Keratinocyte (primary cell): ENCODE measurements around the gene FLNB. TPM values are rescaled to one million over a fixed set of nuclear protein-coding genes. Genes with fewer than 3 reads are reported as not detected.

Experiments used
- DNase-seq: peaks from one replicate; pipeline ENCODE4 v3.0.0-alpha.2; 2011; ENCODE audit warnings: low read depth, missing footprints, low spot score
- FAIRE-seq: peaks from 2 replicates; lab custom pipeline; 2011; peaks lifted over from hg19 to GRCh38; lab: Jason Lieb, UNC
- H2AFZ ChIP-seq: 2 replicates; pipeline ENCODE4 v1.6.0; 2012; ENCODE audit warnings: low read length, control low read depth, inconsistent platforms; ENCODE audit not compliant: control insufficient read depth
- H3K27ac ChIP-seq: 2 replicates; pipeline ENCODE4 v1.5.1; 2011; ENCODE audit warnings: low read length; ENCODE audit not compliant: control insufficient read depth, insufficient read depth
- H3K27me3 ChIP-seq: 3 replicates; pipeline ENCODE4 v1.6.0; 2011; ENCODE audit warnings: low read length; ENCODE audit not compliant: control insufficient read depth, insufficient read depth; ENCODE audit errors: extremely low read depth
- H3K36me3 ChIP-seq, 2 experiments: 2 replicates in 1 of 2; 3 replicates in 1 of 2; pipeline ENCODE4 v1.5.1; 2011; ENCODE audit warnings: low read length in 2 of 2, mild to moderate bottlenecking in 1 of 2; ENCODE audit not compliant: control insufficient read depth in 2 of 2, insufficient read depth in 2 of 2; ENCODE audit errors: extremely low read depth in 1 of 2
- H3K4me1 ChIP-seq: 3 replicates; pipeline ENCODE4 v1.5.1; 2011; ENCODE audit warnings: low read length; ENCODE audit not compliant: control insufficient read depth, insufficient read depth; ENCODE audit errors: extremely low read depth
- H3K4me2 ChIP-seq: 3 replicates; pipeline ENCODE4 v1.6.0; 2011; ENCODE audit warnings: low read depth, low read length; ENCODE audit not compliant: control insufficient read depth, insufficient read depth; ENCODE audit errors: extremely low read depth
- H3K4me3 ChIP-seq, 3 experiments: fragments of 200-600 bp in 1 of 3; sonication (generic) in 1 of 3; 2 replicates in 2 of 3; 3 replicates in 1 of 3; pipeline ENCODE4 v1.5.1; 2011 to 2016; ENCODE audit warnings: low read length in 3 of 3, mild to moderate bottlenecking in 3 of 3, control low read depth in 2 of 3, inconsistent platforms in 1 of 3, low read depth in 1 of 3, mixed read lengths in 1 of 3, mixed run types in 1 of 3, moderate library complexity in 1 of 3; ENCODE audit not compliant: control insufficient read depth in 2 of 3, insufficient read depth in 2 of 3; ENCODE audit errors: extremely low read depth in 1 of 3
- H3K79me2 ChIP-seq: 2 replicates; pipeline ENCODE4 v1.6.0; 2012; ENCODE audit warnings: low read length; ENCODE audit not compliant: control insufficient read depth, insufficient read depth
- H3K9ac ChIP-seq: 3 replicates; pipeline ENCODE4 v1.6.0; 2011; ENCODE audit warnings: low read length; ENCODE audit not compliant: control insufficient read depth, insufficient read depth; ENCODE audit errors: extremely low read depth
- H3K9me1 ChIP-seq: 3 replicates; pipeline ENCODE4 v1.6.0; 2011; ENCODE audit warnings: low read length; ENCODE audit not compliant: control insufficient read depth, insufficient read depth; ENCODE audit errors: extremely low read depth
- H3K9me3 ChIP-seq: 2 replicates; pipeline ENCODE4 v1.5.1; 2012; ENCODE audit warnings: low read depth, low read length; ENCODE audit not compliant: control insufficient read depth
- H4K20me1 ChIP-seq: 3 replicates; pipeline ENCODE4 v1.6.0; 2011; ENCODE audit warnings: low read length; ENCODE audit not compliant: control insufficient read depth, insufficient read depth; ENCODE audit errors: extremely low read depth
- EZH2 ChIP-seq: IDR thresholded peaks from one replicate; pipeline ENCODE4 v1.6.1; 2012; ENCODE audit warnings: inconsistent platforms, mild to moderate bottlenecking, low read length, moderate library complexity
- dilution Hi-C: fragments of 300-500 bp; cut with MboI; formaldehyde crosslinking; loops from one replicate; pipeline ENCODE4 v1.7.0; 2020; ENCODE audit warnings: low sequenced_read_pairs; ENCODE audit not compliant: extremely low pct_ligation_motif_present
- polyA plus RNA-seq, 5 experiments: library from polyadenylated mRNA; depleted of rRNA in 3 of 5; stranded (reverse) in 3 of 5; stranded (forward) in 1 of 5; unstranded in 1 of 5; fragments of >200 nt; gene quantifications; 1 replicate in 1 of 5; 2 replicates in 3 of 5; 3 replicates in 1 of 5; pipeline versions ENCODE4 v1.2.1 to v1.2.3, GENCODE V29; 2011 to 2012; ENCODE audit warnings: missing spikeins in 2 of 5, low read depth in 1 of 5, low replicate concordance in 1 of 5
- TF ChIP-seq, protein P1 (sequence below), 3 experiments: IDR thresholded peaks in 1 of 3; conservative IDR thresholded peaks in 1 of 3; optimal IDR thresholded peaks in 1 of 3; 2 replicates in 2 of 3; 3 replicates in 1 of 3; pipeline versions ENCODE3 to v1.5.1; 2011; ENCODE audit warnings: low read length in 3 of 3, mild to moderate bottlenecking in 3 of 3, moderate library complexity in 2 of 3, control low read depth in 1 of 3, inconsistent platforms in 1 of 3; ENCODE audit not compliant: insufficient read depth in 2 of 3; ENCODE audit errors: extremely low read depth in 1 of 3

FLNB gene
- polyA plus RNA-seq, 1 donor (not counting 4 experiments of a cell fraction or from before 2014, with no cell fraction given): 289 TPM

DNA sequence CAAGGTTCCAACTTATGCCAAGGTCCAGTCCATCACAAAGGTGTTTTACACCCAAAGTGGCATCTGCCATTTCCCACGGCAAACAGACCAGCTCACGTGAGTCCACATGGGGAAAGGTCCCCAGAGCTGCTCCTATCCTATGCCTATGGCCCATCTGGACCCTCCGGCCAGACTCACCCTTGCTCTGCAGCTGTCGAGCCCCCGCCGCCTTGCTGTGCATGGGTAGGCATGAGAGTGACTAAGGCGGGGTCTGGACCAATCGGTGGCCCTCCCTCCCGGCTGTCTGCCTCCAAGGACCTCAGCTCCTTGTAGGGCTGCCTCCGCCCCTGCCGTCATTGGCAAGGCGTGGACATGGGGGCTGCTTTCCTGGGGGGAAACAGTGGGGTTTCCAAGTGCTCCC lies 175.7 kb downstream of the FLNB start:
- H3K4me3 ChIP-seq: no peak overlapping the region
- FAIRE-seq (no peak), DNase-seq (no peak)
- H3K9me3 ChIP-seq: no peaks in the 10 kb centered on the region
- no peak overlapping the region for H3K4me2 ChIP-seq
- no peak overlapping the region for H2AFZ ChIP-seq
- dilution Hi-C loops: no loop called here
- no peak overlapping the region for H3K9ac ChIP-seq
- H3K36me3 ChIP-seq: no peaks in the 10 kb centered on the region
- H3K79me2 ChIP-seq: no peaks in the 10 kb centered on the region
- H4K20me1 ChIP-seq: no peaks in the 10 kb centered on the region
- H3K27ac ChIP-seq: no peak overlapping the region
- no peaks in the 10 kb centered on the region for H3K9me1 ChIP-seq
- no peaks in the 10 kb centered on the region for H3K27me3 ChIP-seq
- H3K4me1 ChIP-seq: peaks cover 30% of the 10 kb centered on the region
- no peak for TF ChIP-seq EZH2
- TF ChIP-seq, protein P1, sequence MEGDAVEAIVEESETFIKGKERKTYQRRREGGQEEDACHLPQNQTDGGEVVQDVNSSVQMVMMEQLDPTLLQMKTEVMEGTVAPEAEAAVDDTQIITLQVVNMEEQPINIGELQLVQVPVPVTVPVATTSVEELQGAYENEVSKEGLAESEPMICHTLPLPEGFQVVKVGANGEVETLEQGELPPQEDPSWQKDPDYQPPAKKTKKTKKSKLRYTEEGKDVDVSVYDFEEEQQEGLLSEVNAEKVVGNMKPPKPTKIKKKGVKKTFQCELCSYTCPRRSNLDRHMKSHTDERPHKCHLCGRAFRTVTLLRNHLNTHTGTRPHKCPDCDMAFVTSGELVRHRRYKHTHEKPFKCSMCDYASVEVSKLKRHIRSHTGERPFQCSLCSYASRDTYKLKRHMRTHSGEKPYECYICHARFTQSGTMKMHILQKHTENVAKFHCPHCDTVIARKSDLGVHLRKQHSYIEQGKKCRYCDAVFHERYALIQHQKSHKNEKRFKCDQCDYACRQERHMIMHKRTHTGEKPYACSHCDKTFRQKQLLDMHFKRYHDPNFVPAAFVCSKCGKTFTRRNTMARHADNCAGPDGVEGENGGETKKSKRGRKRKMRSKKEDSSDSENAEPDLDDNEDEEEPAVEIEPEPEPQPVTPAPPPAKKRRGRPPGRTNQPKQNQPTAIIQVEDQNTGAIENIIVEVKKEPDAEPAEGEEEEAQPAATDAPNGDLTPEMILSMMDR (optimal IDR thresholded peaks at IDR 0.05 in 1 of 3, IDR thresholded peaks at IDR 0.05 in 1 of 3, conservative IDR thresholded peaks at IDR 0.05 in 1 of 3; ENCODE audit: extremely low read depth in 1 of 3, insufficient read depth in 2 of 3, low read length in 3 of 3): no peak

GRCh38 chr3:58184309-58184981 lies 176.2 kb downstream of the FLNB start:
- dilution Hi-C loops: no loop called here
- Histone ChIP-seq H3K4me3 (no peak overlapping the region), H3K27me3 (no peaks in the 10 kb centered on the region), H3K36me3 (no peaks in the 10 kb centered on the region), H4K20me1 (no peaks in the 10 kb centered on the region), H3K9ac (no peak overlapping the region), H3K9me1 (no peaks in the 10 kb centered on the region), H3K4me2 (no peak overlapping the region), H3K27ac (no peak overlapping the region), H3K9me3 (no peaks in the 10 kb centered on the region), H2AFZ (no peak overlapping the region), H3K4me1 (peaks cover 33% of the 10 kb centered on the region), H3K79me2 (no peaks in the 10 kb centered on the region)
- no peak for TF ChIP-seq EZH2
- TF ChIP-seq, protein P1 (optimal IDR thresholded peaks at IDR 0.05 in 1 of 3, IDR thresholded peaks at IDR 0.05 in 1 of 3, conservative IDR thresholded peaks at IDR 0.05 in 1 of 3; ENCODE audit: extremely low read depth in 1 of 3, insufficient read depth in 2 of 3, low read length in 3 of 3): no peak
- FAIRE-seq (no peak), DNase-seq (no peak)
